ENCODE results near the gene CTSW.

Gene CTSW

DNA sequence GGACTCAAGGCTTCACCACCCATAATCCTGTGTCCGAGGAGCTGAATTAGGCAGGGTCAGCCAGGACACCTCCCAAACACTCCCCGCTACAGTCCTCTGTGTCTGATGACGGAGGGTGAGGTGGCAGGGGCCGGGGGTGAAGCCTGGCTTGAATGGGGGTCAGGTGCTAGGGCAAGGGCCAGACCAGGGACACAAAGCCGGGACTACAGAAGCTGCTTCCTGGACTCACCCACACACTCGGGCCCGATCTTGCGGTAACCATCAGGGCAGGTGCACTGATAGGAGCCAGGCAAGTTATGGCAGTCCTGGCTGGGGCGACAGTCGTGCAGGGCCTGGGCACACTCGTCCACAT is 9.4 kb upstream of the CTSW start:
- peaks cover 15% of the 10 kb centered on the region for H3K27me3 ChIP-seq (ENCODE audit: insufficient read depth, low read length)
- H3K4me3 ChIP-seq (ENCODE audit: low read length): no peak overlapping the region
- 96% methylated on average over 11 of the region's 11 CpGs for WGBS
- H3K36me3 ChIP-seq (ENCODE audit: insufficient read depth, low read length): peaks cover 17% of the 10 kb centered on the region
- H3K4me1 ChIP-seq (ENCODE audit: insufficient read depth, low read length): no peaks in the 10 kb centered on the region; the same call in 1 of the 2 replicates
- H3K9ac ChIP-seq (ENCODE audit: low read depth, low read length): no peak overlapping the region
- H3K27ac ChIP-seq (ENCODE audit: low read depth, low read length): no peak overlapping the region
- no peaks in the 10 kb centered on the region for H3K9me3 ChIP-seq (ENCODE audit: insufficient read depth, low read depth, low read length)

DNA sequence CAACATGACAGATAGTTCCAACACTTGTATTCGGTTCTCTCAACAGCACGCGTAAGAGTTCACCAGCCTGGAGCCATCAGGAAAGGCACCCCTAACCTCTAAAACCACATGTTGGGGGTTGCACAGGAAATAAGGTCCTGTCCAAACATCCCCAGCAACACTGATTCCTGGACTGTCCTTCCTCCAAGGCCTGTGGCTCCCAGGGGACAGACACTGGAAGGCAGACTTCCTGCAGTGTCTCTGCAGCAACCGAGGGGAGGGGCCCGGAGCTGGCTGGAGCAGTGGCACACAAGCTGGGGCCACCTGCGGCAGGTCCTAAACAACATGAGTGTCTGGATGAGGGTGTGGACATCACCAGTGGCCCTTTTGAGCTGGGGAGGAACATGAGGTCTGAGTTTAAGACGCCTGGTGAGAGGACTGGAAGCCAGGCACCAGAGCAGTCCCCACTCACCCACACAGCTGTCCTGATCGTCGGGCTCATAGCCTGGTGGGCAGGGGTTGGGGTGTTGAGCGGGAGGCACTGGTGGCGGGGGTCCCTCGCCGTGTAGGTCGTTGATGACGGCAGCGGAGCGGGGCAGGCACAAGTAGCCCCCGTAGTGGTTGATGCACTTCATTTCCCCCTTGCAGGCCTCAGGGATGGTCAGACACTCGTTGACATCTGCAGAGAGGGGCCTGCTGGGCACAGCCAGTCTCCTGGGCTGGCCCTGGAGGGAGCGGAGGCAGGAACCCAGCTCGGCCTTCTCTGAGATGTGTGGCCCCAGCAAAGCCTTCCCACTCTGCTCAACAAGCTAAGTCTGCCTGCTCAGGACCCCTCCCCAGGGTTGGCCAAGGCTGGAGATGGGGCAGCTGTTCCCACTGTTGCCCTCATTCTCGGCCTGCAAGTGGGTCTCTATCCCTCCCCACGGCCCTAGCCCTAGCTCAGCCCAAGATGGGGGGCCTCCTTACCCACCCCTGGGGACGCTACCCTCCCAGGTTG is 8.6 kb upstream of the CTSW start:
- H3K27me3 ChIP-seq (ENCODE audit: insufficient read depth, low read length): peaks cover 15% of the 10 kb centered on the region
- H3K4me1 ChIP-seq (ENCODE audit: insufficient read depth, low read length): no peaks in the 10 kb centered on the region; the same call in 1 of the 2 replicates
- no peaks in the 10 kb centered on the region for H3K9me3 ChIP-seq (ENCODE audit: insufficient read depth, low read depth, low read length)
- H3K4me3 ChIP-seq (ENCODE audit: low read length): no peak overlapping the region
- no peak overlapping the region for H3K27ac ChIP-seq (ENCODE audit: low read depth, low read length)
- no peak overlapping the region for H3K9ac ChIP-seq (ENCODE audit: low read depth, low read length)
- 85% methylated on average over 24 of the region's 24 CpGs for WGBS
- peaks cover 10% of the 10 kb centered on the region for H3K36me3 ChIP-seq (ENCODE audit: insufficient read depth, low read length)

DNA sequence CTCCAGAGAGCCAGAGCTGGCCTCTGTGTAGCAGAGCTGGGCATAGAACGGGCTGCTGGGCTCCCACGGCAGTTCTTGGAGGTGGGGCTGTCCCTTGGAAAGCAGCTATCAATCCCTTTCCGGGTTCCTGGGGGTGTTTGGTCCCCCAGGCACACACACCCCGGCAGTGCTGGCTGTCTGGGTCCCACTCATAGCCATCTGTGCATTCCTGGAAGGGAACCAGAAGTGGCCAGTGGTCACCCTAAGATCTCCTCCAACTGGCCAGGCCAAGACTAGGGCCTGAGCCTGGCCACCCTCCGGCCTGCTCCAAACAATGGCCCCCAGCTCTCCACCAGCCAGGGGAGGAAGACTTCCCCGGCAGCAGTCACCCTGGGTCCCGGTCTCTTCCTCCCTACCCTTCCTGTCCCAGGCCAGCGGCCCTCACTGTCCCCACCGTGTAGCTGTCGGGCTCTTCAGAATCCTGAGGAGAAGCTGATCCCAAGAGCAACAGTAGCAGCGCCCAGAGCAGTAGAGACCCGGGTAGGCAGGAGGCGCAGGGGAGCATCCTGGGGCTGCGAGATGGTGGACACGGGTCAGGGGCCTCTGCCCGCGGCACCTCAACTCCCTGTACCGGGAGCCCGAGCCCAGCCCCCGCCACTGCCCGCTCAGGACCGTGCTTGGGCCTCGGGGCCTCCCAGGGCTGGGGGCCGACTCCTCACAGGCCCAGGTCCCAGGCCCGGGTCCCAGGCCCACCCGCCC is 7.7 kb upstream of the CTSW start:
- H3K27me3 ChIP-seq (ENCODE audit: insufficient read depth, low read length): peaks cover 15% of the 10 kb centered on the region
- H3K4me1 ChIP-seq (ENCODE audit: insufficient read depth, low read length): no peaks in the 10 kb centered on the region; the same call in 1 of the 2 replicates
- no peak overlapping the region for H3K27ac ChIP-seq (ENCODE audit: low read depth, low read length)
- H3K9ac ChIP-seq (ENCODE audit: low read depth, low read length): peak overlapping the region; percentile 61
- H3K4me3 ChIP-seq (ENCODE audit: low read length): peak overlapping the region; percentile 80
- 33% methylated on average over 26 of the region's 26 CpGs for WGBS
- no peaks in the 10 kb centered on the region for H3K9me3 ChIP-seq (ENCODE audit: insufficient read depth, low read depth, low read length)
- H3K36me3 ChIP-seq (ENCODE audit: insufficient read depth, low read length): no peaks in the 10 kb centered on the region

DNA sequence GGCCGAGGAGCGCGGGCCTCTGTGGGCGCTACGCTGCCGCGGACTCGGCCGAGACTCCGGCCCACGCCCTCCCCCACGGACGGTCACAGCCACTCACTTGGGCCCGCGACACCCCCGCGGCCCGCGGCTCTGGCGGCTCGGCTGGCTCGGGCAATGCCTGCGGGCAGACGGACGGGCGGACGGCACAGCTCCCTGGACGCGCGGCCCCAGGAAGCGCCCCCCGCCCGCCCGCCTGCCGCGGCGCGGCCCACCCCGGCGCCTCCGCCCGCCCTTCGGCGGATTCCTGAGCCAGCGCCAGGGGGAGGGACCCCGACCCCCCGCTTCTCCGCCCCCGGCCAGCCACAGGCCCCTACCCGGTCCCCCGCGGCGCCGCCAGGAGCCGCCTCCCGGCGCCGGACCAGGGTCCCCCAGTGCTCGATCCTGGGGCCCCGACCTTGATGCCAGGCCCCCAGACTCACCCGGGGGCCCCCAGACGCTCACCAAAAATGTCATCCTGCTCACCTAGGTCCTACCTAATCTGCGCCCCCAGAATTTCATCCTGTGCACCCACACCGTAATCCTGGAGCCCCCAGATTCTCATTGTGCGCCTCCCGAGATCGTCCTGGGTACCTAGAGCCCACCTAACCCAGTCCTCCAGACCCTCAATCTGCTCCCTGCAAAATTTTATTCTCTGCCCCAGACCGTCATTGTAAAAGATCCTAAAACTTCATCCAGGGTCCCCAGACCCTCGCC is 6.9 kb upstream of the CTSW start, which contains the start of gene EFEMP2:
TSS of gene EFEMP2 (minus strand) at position 215 of the 732 bp plus-strand sequence. CDS start 446 bp downstream, outside the sequence.
- Histone ChIP-seq H3K4me3 (ENCODE audit: low read length) (peak within 1 kb of the TSS; percentile 80), H3K27ac (ENCODE audit: low read depth, low read length) (no peak within 1 kb of the TSS), H3K9me3 (ENCODE audit: insufficient read depth, low read depth, low read length) (no peaks in the 10 kb centered on the region), H3K36me3 (ENCODE audit: insufficient read depth, low read length) (no peaks in the 10 kb centered on the region), H3K4me1 (ENCODE audit: insufficient read depth, low read length) (no peaks in the 10 kb centered on the region; the same call in 1 of the 2 replicates), H3K27me3 (ENCODE audit: insufficient read depth, low read length) (peaks cover 15% of the 10 kb centered on the region), H3K9ac (ENCODE audit: low read depth, low read length) (peak within 1 kb of the TSS; percentile 61)
- under 1% methylated on average over 69 of the region's 69 CpGs for WGBS

DNA sequence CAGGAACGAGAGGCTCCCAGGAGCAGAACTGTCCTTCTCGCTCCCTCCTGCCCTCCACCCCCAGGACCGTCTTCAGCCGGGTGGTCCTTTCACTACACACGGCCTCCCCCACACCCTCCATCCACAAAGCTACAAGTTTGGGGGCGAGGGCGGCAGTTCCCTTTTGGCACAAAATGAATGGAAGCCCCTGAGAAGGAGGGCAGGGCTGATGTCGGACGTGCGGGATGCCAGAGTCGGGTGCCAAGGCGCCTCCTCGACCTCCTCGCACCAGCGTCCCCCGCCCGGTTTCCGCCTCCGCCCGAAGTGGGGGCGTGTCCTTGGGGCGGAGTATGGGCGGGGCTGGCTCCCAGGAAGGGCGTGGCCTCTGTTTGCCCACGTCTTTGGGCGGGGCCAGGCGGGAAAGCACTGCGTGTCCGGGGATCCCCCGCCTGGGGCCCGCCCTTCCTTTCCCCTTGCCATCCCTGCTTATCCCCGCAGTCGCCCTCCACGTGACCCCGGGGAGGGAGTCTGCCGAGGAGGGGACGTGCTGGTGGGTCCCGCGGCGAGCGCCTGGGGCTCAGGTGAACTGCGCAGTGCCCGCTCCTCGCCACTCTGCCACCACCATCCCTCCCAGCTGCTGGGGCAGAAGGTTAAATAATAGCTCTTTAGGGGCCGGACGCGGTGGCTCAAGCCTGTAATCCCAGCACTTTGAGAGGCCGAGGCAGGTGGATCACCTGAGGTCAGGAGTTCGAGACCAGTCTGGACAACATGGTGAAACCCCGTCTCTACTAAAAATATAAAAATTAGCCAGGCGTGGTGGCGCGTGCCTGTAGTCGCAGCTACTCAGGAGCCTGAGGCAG is 6.1 kb upstream of the CTSW start:
- Histone ChIP-seq H3K4me3 (ENCODE audit: low read length) (peak overlapping the region; percentile 80), H3K36me3 (ENCODE audit: insufficient read depth, low read length) (no peaks in the 10 kb centered on the region), H3K4me1 (ENCODE audit: insufficient read depth, low read length) (no peaks in the 10 kb centered on the region; the same call in 1 of the 2 replicates), H3K27ac (ENCODE audit: low read depth, low read length) (no peak overlapping the region), H3K9ac (ENCODE audit: low read depth, low read length) (peak overlapping the region; percentile 39; the same call in 1 of the 2 replicates), H3K9me3 (ENCODE audit: insufficient read depth, low read depth, low read length) (no peaks in the 10 kb centered on the region), H3K27me3 (ENCODE audit: insufficient read depth, low read length) (peaks cover 15% of the 10 kb centered on the region)
- 10% methylated on average over 54 of the region's 54 CpGs for WGBS

DNA sequence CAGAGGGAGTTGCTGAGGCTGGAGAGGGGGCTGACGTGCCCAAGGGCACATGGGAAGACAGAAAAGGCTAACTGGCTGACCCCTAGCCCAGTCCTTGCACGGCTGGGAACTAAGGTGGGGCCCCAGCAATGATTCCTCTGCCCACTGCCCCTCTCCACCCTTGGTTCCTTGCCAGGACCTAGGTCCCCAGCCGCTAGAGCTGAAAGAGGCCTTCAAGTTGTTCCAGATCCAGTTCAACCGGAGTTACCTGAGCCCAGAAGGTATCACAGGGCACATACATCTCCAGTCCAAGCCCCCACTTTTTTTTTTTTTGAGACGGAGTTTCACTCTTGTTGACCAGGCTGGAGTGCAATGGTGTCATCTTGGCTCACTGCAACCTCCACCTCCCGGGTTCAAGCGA is 390 bp downstream of the CTSW start:
- Histone ChIP-seq H3K27ac (ENCODE audit: low read depth, low read length) (no peak overlapping the region), H3K27me3 (ENCODE audit: insufficient read depth, low read length) (no peaks in the 10 kb centered on the region), H3K36me3 (ENCODE audit: insufficient read depth, low read length) (peaks cover 27% of the 10 kb centered on the region), H3K9ac (ENCODE audit: low read depth, low read length) (no peak overlapping the region), H3K9me3 (ENCODE audit: insufficient read depth, low read depth, low read length) (no peaks in the 10 kb centered on the region), H3K4me1 (ENCODE audit: insufficient read depth, low read length) (no peaks in the 10 kb centered on the region), H3K4me3 (ENCODE audit: low read length) (no peak overlapping the region)
- WGBS: 88% methylated on average over 7 of the region's 7 CpGs

DNA sequence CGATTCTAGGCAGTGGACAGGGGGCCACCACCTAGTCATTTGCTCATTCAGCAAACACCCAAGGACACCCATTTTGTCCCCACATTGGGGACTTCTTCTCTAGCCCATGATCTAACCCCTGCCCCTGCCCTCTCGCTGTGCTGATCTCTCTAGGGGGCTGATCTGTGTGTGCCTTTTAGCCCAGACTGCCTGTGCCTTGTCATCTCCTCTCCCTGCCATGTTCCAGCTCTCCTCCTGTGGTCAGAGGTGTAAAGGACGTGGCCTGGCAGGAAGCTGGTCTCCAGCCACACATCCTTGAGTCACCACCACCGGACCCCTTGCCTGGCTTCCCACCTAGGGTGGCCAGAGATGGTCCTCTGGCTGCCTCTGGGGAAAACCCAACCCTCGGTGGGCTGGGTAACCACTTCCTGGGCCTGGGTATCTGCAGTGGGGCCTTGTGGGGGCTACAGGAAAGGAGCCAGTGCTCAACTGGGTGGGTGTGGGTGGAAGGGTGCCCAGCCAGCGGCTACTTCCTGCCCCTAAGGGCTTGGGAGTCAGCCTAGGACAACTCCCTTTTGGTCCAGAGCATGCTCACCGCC is 1.3 kb downstream of the CTSW start:
- Histone ChIP-seq H3K4me3 (ENCODE audit: low read length) (no peak overlapping the region), H3K4me1 (ENCODE audit: insufficient read depth, low read length) (no peaks in the 10 kb centered on the region), H3K36me3 (ENCODE audit: insufficient read depth, low read length) (peaks cover 35% of the 10 kb centered on the region), H3K9me3 (ENCODE audit: insufficient read depth, low read depth, low read length) (no peaks in the 10 kb centered on the region), H3K27me3 (ENCODE audit: insufficient read depth, low read length) (no peaks in the 10 kb centered on the region), H3K9ac (ENCODE audit: low read depth, low read length) (no peak overlapping the region), H3K27ac (ENCODE audit: low read depth, low read length) (no peak overlapping the region)
- WGBS: 89% methylated on average over 7 of the region's 7 CpGs

DNA sequence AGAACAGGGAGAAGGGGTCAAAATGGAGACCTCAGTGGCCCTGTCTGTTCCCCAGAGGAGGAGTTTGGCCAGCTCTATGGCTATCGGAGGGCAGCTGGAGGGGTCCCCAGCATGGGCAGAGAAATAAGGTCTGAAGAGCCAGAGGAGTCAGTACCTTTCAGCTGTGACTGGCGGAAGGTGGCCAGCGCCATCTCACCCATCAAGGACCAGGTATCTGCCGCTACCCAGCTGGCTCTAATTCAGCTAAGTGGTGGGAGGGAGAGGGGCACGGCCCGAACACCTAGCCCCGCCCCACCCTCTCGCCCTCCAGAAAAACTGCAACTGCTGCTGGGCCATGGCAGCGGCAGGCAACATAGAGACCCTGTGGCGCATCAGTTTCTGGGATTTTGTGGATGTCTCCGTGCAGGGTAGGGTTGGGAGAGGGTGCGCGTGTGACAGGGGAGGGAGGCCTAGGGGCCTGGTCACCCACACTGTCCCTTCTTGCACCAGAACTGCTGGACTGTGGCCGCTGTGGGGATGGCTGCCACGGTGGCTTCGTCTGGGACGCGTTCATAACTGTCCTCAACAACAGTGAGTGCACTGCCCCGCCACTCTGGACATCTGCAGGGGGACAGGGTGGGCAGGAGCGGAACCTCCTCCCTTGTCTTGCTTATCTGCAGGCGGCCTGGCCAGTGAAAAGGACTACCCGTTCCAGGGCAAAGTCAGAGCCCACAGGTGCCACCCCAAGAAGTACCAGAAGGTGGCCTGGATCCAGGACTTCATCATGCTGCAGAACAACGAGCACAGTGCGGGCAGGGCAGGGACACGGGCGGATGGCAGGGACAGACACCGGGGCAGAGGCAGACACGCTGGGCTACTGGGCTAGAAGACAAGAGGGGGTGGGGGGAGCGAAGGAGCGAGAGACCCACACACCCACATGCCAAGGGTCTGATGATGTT is 2.8 kb downstream of the CTSW start:
- Histone ChIP-seq H3K4me1 (ENCODE audit: insufficient read depth, low read length) (peaks cover 1% of the 10 kb centered on the region; the same call in 1 of the 2 replicates), H3K27ac (ENCODE audit: low read depth, low read length) (no peak overlapping the region), H3K4me3 (ENCODE audit: low read length) (no peak overlapping the region), H3K9me3 (ENCODE audit: insufficient read depth, low read depth, low read length) (no peaks in the 10 kb centered on the region), H3K36me3 (ENCODE audit: insufficient read depth, low read length) (peaks cover 45% of the 10 kb centered on the region), H3K9ac (ENCODE audit: low read depth, low read length) (no peak overlapping the region), H3K27me3 (ENCODE audit: insufficient read depth, low read length) (no peaks in the 10 kb centered on the region)
- WGBS: 96% methylated on average over 30 of the region's 30 CpGs

DNA sequence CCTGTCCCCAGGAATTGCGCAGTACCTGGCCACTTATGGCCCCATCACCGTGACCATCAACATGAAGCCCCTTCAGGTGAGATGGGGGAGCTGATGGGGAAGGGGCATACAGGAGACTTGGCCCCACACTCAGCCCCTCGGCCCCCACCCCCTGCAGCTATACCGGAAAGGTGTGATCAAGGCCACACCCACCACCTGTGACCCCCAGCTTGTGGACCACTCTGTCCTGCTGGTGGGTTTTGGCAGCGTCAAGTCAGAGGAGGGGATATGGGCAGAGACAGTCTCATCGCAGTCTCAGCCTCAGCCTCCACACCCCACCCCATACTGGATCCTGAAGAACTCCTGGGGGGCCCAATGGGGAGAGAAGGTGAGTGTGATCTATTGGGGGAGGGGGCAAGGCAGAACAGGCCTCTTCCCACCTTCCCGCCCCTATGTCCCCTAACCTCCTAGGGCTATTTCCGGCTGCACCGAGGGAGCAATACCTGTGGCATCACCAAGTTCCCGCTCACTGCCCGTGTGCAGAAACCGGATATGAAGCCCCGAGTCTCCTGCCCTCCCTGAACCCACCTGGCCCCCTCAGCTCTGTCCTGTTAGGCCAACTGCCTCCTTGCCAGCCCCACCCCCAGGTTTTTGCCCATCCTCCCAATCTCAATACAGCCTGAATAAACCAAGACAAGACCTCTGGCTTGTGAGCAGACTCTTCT is 3.6 kb downstream of the CTSW start:
- H3K4me1 ChIP-seq (ENCODE audit: insufficient read depth, low read length): peaks cover 3% of the 10 kb centered on the region; the same call in 1 of the 2 replicates
- peaks cover 45% of the 10 kb centered on the region for H3K36me3 ChIP-seq (ENCODE audit: insufficient read depth, low read length)

More for the DNA sequence above, 3.6 kb downstream of the CTSW start:
- no peaks in the 10 kb centered on the region for H3K27me3 ChIP-seq (ENCODE audit: insufficient read depth, low read length)
- no peak overlapping the region for H3K9ac ChIP-seq (ENCODE audit: low read depth, low read length)
- H3K4me3 ChIP-seq (ENCODE audit: low read length): no peak overlapping the region
- 92% methylated on average over 11 of the region's 13 CpGs for WGBS
- H3K9me3 ChIP-seq (ENCODE audit: insufficient read depth, low read depth, low read length): no peaks in the 10 kb centered on the region
- H3K27ac ChIP-seq (ENCODE audit: low read depth, low read length): no peak overlapping the region
